C4-2B (cell line): ENCODE measurements around the gene BMAL1.
A peak's percentile ranks its signal among the peaks of the same experiment; 100 is the strongest.
"Not testable (repeated sequence)": the region's sequence is repeated elsewhere in the genome, so short reads cannot be mapped to it uniquely, and the experiment has no call there.

Experiments
- H3K27ac ChIP-seq: fragments of 450-650 bp; 2 replicates; pipeline ENCODE4 v1.5.1; 2017
- ZFX ChIP-seq: fragments of 450-650 bp; IDR thresholded peaks from 2 replicates; pipeline ENCODE4 v1.6.1; 2017
- TF ChIP-seq, protein P1 (sequence below): fragments of 450-650 bp; conservative IDR thresholded peaks from 2 replicates; pipeline ENCODE4 v1.5.1; 2017; ENCODE audit warnings: mild to moderate bottlenecking

BMAL1 gene

DNA sequence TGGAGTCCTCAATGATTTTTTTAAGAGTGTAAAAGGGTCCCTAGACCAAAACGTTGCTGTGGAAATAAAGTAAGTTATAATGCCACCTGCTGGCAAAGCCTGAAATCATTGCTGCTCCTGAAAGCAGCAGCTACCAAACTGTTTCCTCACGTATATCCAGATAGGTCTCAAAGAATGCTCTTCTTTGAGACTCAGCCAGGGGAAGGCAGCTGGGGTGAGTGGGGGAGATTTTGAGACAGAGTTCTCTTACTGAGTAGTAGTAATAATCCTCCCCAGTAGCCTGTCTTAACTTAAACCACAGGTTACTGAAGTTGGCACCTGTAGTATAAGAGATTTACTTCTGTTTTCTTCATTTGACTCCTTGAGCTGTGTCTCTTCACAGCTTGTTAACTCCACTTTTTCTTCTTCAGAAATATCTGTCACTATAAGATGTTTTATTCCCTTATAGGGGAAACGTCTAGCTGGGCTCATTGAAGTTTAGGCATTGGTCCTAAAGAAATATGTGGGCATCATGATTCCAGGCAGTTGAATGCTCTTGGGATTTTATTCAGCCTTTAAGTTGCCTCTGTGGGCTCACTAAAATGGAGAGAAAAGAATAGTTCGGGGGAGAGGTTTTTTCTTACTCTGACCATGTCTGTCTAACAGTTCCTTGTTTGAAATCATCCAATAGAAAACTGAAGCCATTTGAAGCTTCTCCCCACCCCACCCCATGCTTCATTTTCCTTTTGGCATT, 107.5 kb downstream of the BMAL1 start:
- TF ChIP-seq, protein P1, sequence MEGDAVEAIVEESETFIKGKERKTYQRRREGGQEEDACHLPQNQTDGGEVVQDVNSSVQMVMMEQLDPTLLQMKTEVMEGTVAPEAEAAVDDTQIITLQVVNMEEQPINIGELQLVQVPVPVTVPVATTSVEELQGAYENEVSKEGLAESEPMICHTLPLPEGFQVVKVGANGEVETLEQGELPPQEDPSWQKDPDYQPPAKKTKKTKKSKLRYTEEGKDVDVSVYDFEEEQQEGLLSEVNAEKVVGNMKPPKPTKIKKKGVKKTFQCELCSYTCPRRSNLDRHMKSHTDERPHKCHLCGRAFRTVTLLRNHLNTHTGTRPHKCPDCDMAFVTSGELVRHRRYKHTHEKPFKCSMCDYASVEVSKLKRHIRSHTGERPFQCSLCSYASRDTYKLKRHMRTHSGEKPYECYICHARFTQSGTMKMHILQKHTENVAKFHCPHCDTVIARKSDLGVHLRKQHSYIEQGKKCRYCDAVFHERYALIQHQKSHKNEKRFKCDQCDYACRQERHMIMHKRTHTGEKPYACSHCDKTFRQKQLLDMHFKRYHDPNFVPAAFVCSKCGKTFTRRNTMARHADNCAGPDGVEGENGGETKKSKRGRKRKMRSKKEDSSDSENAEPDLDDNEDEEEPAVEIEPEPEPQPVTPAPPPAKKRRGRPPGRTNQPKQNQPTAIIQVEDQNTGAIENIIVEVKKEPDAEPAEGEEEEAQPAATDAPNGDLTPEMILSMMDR = peak; percentile 87
- no peak for TF ChIP-seq ZFX
- no peak overlapping the region for H3K27ac ChIP-seq

DNA sequence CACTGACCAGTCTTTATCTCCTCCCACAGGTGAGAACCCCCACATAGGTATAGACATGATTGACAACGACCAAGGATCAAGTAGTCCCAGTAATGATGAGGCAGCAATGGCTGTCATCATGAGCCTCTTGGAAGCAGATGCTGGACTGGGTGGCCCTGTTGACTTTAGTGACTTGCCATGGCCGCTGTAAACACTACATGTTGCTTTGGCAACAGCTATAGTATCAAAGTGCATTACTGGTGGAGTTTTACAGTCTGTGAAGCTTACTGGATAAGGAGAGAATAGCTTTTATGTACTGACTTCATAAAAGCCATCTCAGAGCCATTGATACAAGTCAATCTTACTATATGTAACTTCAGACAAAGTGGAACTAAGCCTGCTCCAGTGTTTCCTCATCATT, 109.0 kb downstream of the BMAL1 start:
- TF ChIP-seq, protein P1 = no peak
- no peak for TF ChIP-seq ZFX
- no peak overlapping the region for H3K27ac ChIP-seq

DNA sequence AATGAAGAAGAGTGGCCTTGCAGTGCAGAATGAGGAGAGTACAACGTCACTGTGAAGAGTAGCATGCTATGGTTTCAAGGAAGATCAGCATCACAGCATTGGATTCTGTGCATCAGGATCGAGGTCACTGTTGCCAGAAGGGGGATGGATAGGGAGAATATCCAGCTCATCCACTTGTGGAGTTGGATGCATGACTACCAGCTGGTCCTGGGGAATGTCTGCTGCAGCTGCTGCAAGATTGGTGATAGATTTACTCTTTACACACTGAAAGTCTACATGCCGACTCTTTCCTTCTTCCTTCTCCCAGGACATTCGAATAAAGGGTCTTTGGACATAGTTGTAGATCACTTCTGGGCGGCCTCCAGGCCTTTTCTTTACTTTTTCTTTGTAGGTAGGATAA, 111.2 kb downstream of the BMAL1 start:
- TF ChIP-seq, protein P1 = no peak
- no peak for TF ChIP-seq ZFX
- no peak overlapping the region for H3K27ac ChIP-seq

DNA sequence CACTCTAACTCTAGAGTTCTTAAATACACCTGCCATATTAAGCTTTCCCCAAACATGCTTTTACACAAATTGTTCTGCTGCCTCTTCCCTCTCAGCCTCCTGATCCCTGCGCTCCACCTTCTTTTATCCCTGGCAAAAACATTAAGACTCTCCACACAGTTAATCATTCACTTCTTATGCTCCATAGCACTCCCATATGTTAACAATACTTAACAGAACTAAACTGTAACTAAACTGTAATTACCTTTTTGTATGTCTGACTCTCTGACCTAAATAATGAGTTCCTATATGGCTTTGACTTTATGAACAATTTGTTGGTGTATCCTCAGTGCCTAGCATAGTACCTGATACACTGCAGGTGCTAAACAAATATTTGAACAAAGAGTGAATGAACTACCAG, 113.6 kb downstream of the BMAL1 start:
- no peak for TF ChIP-seq ZFX
- TF ChIP-seq, protein P1 = no peak
- H3K27ac ChIP-seq = no peak overlapping the region

DNA sequence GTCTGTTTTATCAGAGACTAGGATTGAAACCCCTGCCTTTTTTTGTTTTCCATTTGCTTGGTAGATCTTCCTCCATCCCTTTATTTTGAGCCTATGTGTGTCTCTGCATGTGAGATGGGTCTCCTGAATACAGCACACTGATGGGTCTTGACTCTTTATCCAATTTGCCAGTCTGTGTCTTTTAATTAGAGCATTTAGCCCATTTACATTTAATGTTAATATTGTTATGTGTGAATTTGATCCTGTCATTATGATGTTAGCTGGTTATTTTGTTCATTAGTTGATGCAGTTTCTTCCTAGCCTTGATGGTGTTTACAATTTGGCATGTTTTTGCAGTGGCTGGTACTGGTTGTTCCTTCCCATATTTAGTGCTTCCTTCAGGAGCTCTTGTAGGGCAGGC, 120.7 kb downstream of the BMAL1 start:
- not testable (repeated sequence) for H3K27ac ChIP-seq

DNA sequence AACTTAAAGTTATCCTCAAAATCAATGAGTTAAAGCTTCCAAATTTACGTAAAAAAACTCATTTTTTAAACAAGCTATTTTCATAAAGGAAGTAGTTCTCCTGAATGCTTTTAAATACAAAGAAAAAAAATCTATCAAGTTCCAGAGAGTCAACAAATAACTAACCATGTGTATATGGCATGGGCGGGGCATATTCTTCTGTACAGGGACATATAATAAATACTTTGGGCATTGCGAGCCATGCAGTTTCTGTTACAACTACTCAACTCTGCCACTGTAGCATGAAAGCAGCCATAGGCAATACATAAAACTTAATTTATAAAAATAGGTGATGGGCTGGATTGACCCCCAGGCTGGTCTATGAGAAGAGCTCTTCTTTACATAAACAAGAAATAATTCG, 127.6 kb downstream of the BMAL1 start:
- TF ChIP-seq, protein P1 = no peak
- no peak for TF ChIP-seq ZFX
- no peak overlapping the region for H3K27ac ChIP-seq

DNA sequence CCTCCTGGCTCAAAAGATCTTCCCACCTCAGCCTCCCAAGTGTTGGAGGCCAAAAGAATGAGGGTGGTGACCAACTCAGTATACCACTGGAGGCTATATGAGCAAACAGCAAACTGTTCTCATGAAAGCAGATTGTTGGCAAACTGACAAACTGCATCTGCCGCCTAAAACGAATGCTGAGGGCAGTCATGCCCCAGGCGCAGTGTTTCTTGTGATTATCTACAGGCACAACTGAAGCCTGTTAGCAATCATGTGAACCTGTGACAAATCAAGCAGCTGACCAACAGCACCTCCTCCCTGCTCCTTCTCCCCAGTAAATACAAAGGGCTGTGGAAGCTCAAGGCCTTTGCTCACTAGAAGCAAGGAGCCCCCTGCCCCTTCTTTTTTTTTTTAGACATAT, 137.6 kb downstream of the BMAL1 start:
- TF ChIP-seq ZFX = no peak
- TF ChIP-seq, protein P1 = no peak
- H3K27ac ChIP-seq = no peak overlapping the region

DNA sequence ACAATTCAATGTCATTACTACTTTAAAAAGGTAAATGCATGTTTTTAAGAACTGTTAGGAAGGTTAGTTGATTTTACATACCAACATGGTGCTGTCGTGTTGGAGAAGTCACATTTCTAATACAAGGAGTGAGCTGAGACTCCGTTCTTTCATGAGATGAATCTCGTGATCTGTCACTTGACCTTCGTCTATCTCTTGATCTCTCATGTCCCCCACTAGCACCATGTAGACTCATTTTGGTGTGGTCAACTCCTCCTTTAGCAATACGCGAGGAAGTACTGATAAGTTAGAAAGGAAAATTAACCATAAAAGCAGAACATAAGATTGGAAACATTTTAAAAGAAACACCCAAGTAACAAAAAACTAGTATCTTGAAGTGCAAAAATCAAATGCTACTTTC, 144.0 kb downstream of the BMAL1 start:
- no peak for TF ChIP-seq ZFX
- no peak overlapping the region for H3K27ac ChIP-seq
